Naive thymus-derived CD4-positive, alpha-beta T cell (primary cell): ENCODE data around the gene PPAN. TPM values are rescaled to one million over a fixed set of nuclear protein-coding genes. Genes with fewer than 3 reads are reported as not detected.

Experiments
- polyA plus RNA-seq, 2 donors: library from polyadenylated mRNA; unstranded; fragments of 300-500 nt; fragmentation: Illumina TruSeq; gene quantifications; one replicate each; pipeline ENCODE4 v1.2.3, GENCODE V29; 2021
- total RNA-seq, 6 experiments: library from RNA in 5 of 6; stranded (reverse) in 5 of 6; gene quantifications; 1 replicate in 5 of 6; 2 replicates in 1 of 6; pipeline ENCODE4 v1.2.3 and lab custom pipeline; 2021 to 2026

The PPAN gene
- total and polyA plus RNA-seq, 7 experiments from 2014 or later: 24.9 to 122 (median 105) TPM

Other genes with a start within 250 kb of the PPAN start
- 10 to 100 TPM in 3 of 5 experiments, 1 to 10 TPM in 2; 6.2 to 19.4 (median 14.9) TPM for gene OLFM2, start 169.8 kb upstream of the PPAN start, total RNA-seq
- gene OLFM2, start 169.8 kb upstream of the PPAN start, polyA plus RNA-seq: 10 to 100 TPM in 1 of 2 donors, 1 to 10 TPM in 1; 9.2 to 15.9 TPM
- 1 to 10 TPM in 1 of 5 experiments, under 1 TPM in 3, not detected in 1; 0.05 to 1.9 (median 0.09) TPM for gene COL5A3, start 95.9 kb upstream of the PPAN start, total RNA-seq
- gene COL5A3, start 95.9 kb upstream of the PPAN start, polyA plus RNA-seq: not detected
- gene RDH8, start 92.9 kb upstream of the PPAN start, total RNA-seq: not detected
- gene RDH8, start 92.9 kb upstream of the PPAN start, polyA plus RNA-seq: not detected
- gene SHFL, start 20.0 kb upstream of the PPAN start, total RNA-seq: 100 to 1,000 TPM in 3 of 5 experiments, 10 to 100 TPM in 2; 67.8 to 112 (median 102) TPM
- 10 to 100 TPM; 37.0 to 52.0 TPM for gene SHFL, start 20.0 kb upstream of the PPAN start, polyA plus RNA-seq
- 1 to 10 TPM in 3 of 5 experiments, under 1 TPM in 2; 0.68 to 1.7 (median 1.0) TPM for gene ANGPTL6, start 3.7 kb upstream of the PPAN start, total RNA-seq
- under 1 TPM; 0.23 to 0.48 TPM for gene ANGPTL6, start 3.7 kb upstream of the PPAN start, polyA plus RNA-seq
- gene P2RY11, start 5.3 kb downstream of the PPAN start, total RNA-seq: 10 to 100 TPM; 41.0 to 89.3 (median 58.9) TPM
- 1 to 10 TPM; 2.7 to 3.1 TPM for gene P2RY11, start 5.3 kb downstream of the PPAN start, polyA plus RNA-seq
- gene EIF3G, start 13.5 kb downstream of the PPAN start, total RNA-seq: 100 to 1,000 TPM; 242 to 356 (median 328) TPM
- gene EIF3G, start 13.5 kb downstream of the PPAN start, polyA plus RNA-seq: 100 to 1,000 TPM; 240 to 294 TPM
- 100 to 1,000 TPM; 175 to 334 (median 194) TPM for gene DNMT1, start 88.6 kb downstream of the PPAN start, total RNA-seq
- 100 to 1,000 TPM; 113 to 153 TPM for gene DNMT1, start 88.6 kb downstream of the PPAN start, polyA plus RNA-seq
- gene S1PR2, start 125.0 kb downstream of the PPAN start, total RNA-seq: 1 to 10 TPM; 3.4 to 6.8 (median 5.2) TPM
- gene S1PR2, start 125.0 kb downstream of the PPAN start, polyA plus RNA-seq: under 1 TPM; 0.64 to 0.81 TPM
- gene MRPL4, start 145.9 kb downstream of the PPAN start, total RNA-seq: 10 to 100 TPM; 36.8 to 70.5 (median 43.0) TPM
- gene MRPL4, start 145.9 kb downstream of the PPAN start, polyA plus RNA-seq: 10 to 100 TPM; 24.9 to 34.1 TPM
- gene ICAM1, start 164.8 kb downstream of the PPAN start, total RNA-seq: 10 to 100 TPM in 3 of 5 experiments, 1 to 10 TPM in 2; 3.6 to 47.2 (median 16.3) TPM
- gene ICAM1, start 164.8 kb downstream of the PPAN start, polyA plus RNA-seq: 1 to 10 TPM; 1.2 to 3.9 TPM
- 1 to 10 TPM in 3 of 5 experiments, under 1 TPM in 2; 0.40 to 3.7 (median 1.2) TPM for gene ICAM4, start 180.6 kb downstream of the PPAN start, total RNA-seq
- under 1 TPM; 0.52 to 0.55 TPM for gene ICAM4, start 180.6 kb downstream of the PPAN start, polyA plus RNA-seq
- gene ICAM5, start 183.6 kb downstream of the PPAN start, total RNA-seq: 1 to 10 TPM in 1 of 5 experiments, under 1 TPM in 2, not detected in 2; 0.46 to 2.4 (median 0.48) TPM
- gene ICAM5, start 183.6 kb downstream of the PPAN start, polyA plus RNA-seq: not detected
- gene ZGLP1, start 203.5 kb downstream of the PPAN start, total RNA-seq: 10 to 100 TPM in 1 of 5 experiments, 1 to 10 TPM in 4; 1.2 to 11.4 (median 6.2) TPM
- under 1 TPM in 1 of 2 donors, not detected in 1; 0.22 TPM for gene ZGLP1, start 203.5 kb downstream of the PPAN start, polyA plus RNA-seq
- 10 to 100 TPM in 2 of 5 experiments, 1 to 10 TPM in 3; 5.7 to 10.5 (median 9.3) TPM for gene FDX2, start 209.7 kb downstream of the PPAN start, total RNA-seq
- gene FDX2, start 209.7 kb downstream of the PPAN start, polyA plus RNA-seq: 10 to 100 TPM; 18.3 to 19.4 TPM
- 10 to 100 TPM; 43.2 to 81.1 (median 50.2) TPM for gene RAVER1, start 227.2 kb downstream of the PPAN start, total RNA-seq
- 10 to 100 TPM; 15.6 to 31.9 TPM for gene RAVER1, start 227.2 kb downstream of the PPAN start, polyA plus RNA-seq
- 100 to 1,000 TPM; 165 to 202 (median 189) TPM for gene ICAM3, start 233.3 kb downstream of the PPAN start, total RNA-seq
- gene ICAM3, start 233.3 kb downstream of the PPAN start, polyA plus RNA-seq: 100 to 1,000 TPM; 229 to 244 TPM